Endodermal cell (in vitro differentiated cells): ENCODE measurements around the gene IL12A. TPM values are rescaled to one million over a fixed set of nuclear protein-coding genes. Genes with fewer than 3 reads are reported as not detected.

Source experiments
- DNase-seq: peaks from one replicate; pipeline ENCODE4 v3.0.0-alpha.2; 2017
- H3K27ac ChIP-seq: 2 replicates; pipeline ENCODE4 v1.5.1; 2013; ENCODE audit warnings: mild to moderate bottlenecking, low read depth, low read length, moderate library complexity
- H3K27me3 ChIP-seq: 2 replicates; pipeline ENCODE4 v1.6.1; 2013; ENCODE audit warnings: mild to moderate bottlenecking, low read length, moderate library complexity; ENCODE audit not compliant: insufficient read depth, control insufficient read depth, poor library complexity, severe bottlenecking
- H3K36me3 ChIP-seq: 2 replicates; pipeline ENCODE4 v1.7.0; 2013; ENCODE audit warnings: mild to moderate bottlenecking, low read length, moderate library complexity; ENCODE audit not compliant: control insufficient read depth, insufficient read depth
- H3K4me1 ChIP-seq: one replicate; pipeline ENCODE4 v1.7.0; 2013; ENCODE audit warnings: low read length; ENCODE audit not compliant: control insufficient read depth, insufficient read depth
- H3K4me3 ChIP-seq: 2 replicates; pipeline ENCODE4 v1.5.1; 2013; ENCODE audit warnings: mild to moderate bottlenecking, low read length, moderate library complexity
- H3K9ac ChIP-seq: 2 replicates; pipeline ENCODE4 v1.6.1; 2013; ENCODE audit warnings: mild to moderate bottlenecking, low read length, moderate library complexity; ENCODE audit not compliant: poor library complexity, severe bottlenecking; ENCODE audit errors: extremely low read depth
- H3K9me3 ChIP-seq: 2 replicates; pipeline ENCODE4 v1.6.1; 2013; ENCODE audit warnings: mild to moderate bottlenecking, low read length, moderate library complexity; ENCODE audit not compliant: control insufficient read depth
- H3K27ac Mint-ChIP-seq: 2 replicates; pipeline ENCODE4 v1.8.0; 2020; ENCODE audit warnings: mixed read lengths
- H3K27me3 Mint-ChIP-seq: 2 replicates; pipeline ENCODE4 v1.8.0; 2021; ENCODE audit warnings: mild to moderate bottlenecking, mixed read lengths; ENCODE audit not compliant: insufficient read depth
- H3K36me3 Mint-ChIP-seq: 2 replicates; pipeline ENCODE4 v1.8.0; 2020; ENCODE audit warnings: low read depth, mixed read lengths
- H3K4me1 Mint-ChIP-seq: 2 replicates; pipeline ENCODE4 v1.8.0; 2020; ENCODE audit warnings: mixed read lengths
- H3K4me3 Mint-ChIP-seq: 2 replicates; pipeline ENCODE4 v1.8.0; 2020; ENCODE audit warnings: mild to moderate bottlenecking, moderate library complexity, mixed read lengths
- H3K9me3 Mint-ChIP-seq: 2 replicates; pipeline ENCODE4 v1.8.0; 2020; ENCODE audit warnings: mild to moderate bottlenecking, mixed read lengths
- CTCF ChIP-seq: fragments of 200-600 bp; sonication (generic); conservative IDR thresholded peaks from 2 replicates; pipeline ENCODE4 v1.5.0; 2021; ENCODE audit warnings: antibody characterized with exemption, mild to moderate bottlenecking
- WGBS, 2 experiments: methylation state at CpG; one replicate each; pipeline versions ENCODE4 v1.1.5 to v1.1.7; 2013; ENCODE audit warnings: missing lambda C conversion rate in 2 of 2, mixed read lengths in 1 of 2; ENCODE audit not compliant: insufficient coverage in 1 of 2, insufficient read length in 1 of 2; 5-methylcytosine and 5-hydroxymethylcytosine counted together
- total RNA-seq, 2 donors: library from RNA; stranded (reverse); fragmentation: NEBNext Ultra II Directional in 1 of 2; extraction: Animal tissue kit (Norgen Biotek cat#: 25700) in 1 of 2; gene quantifications; 2 replicates in 1 of 2; 3 replicates in 1 of 2; pipeline ENCODE4 v1.2.1, GENCODE V29; 2021

Gene IL12A
- total RNA-seq, 2 donors from 2014 or later = not detected

GRCh38 chr3:160040181-160040580 lies 51.5 kb downstream of the IL12A start:
- Mint-ChIP-seq H3K27me3 (peaks cover 49% of the 10 kb centered on the region), H3K27ac (no peak overlapping the region)

DNA sequence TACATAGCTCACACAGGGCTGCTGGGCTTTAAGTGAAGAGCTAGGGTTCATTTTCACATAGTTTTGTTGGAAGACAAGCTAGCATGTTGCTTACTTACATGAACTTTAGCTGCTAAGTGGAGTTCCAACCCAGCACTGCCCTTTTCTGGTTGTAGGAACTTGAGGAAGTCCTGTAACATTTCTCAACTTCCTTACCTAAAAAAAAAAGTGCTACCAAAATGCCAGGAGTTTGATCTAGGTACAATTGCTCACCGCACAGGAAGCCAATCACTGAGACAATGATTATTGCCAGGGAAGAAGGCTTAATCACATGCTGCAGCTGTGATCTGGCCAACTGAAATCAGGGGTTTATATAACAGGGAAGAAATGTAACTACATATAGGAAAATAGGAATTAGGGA lies 52.8 kb downstream of the IL12A start:
- H3K27me3 Mint-ChIP-seq = peaks cover 44% of the 10 kb centered on the region
- no peak overlapping the region for H3K4me3 Mint-ChIP-seq
- no peak for TF ChIP-seq CTCF
- peaks cover 3% of the 10 kb centered on the region for H3K4me1 ChIP-seq
- no peak overlapping the region for H3K9ac ChIP-seq
- peaks cover 32% of the 10 kb centered on the region for H3K27me3 ChIP-seq
- H3K27ac Mint-ChIP-seq = no peak overlapping the region
- H3K36me3 ChIP-seq = no peaks in the 10 kb centered on the region
- H3K4me3 ChIP-seq = no peak overlapping the region
- peaks cover 15% of the 10 kb centered on the region for H3K9me3 Mint-ChIP-seq
- no peak overlapping the region for H3K27ac ChIP-seq
- DNase-seq = no peak
- H3K36me3 Mint-ChIP-seq = no peaks in the 10 kb centered on the region
- 94 to 100% methylated on average over 1 of the region's 1 CpG for WGBS, 2 experiments
- peaks cover 8% of the 10 kb centered on the region for H3K9me3 ChIP-seq
- peaks cover 3% of the 10 kb centered on the region for H3K4me1 Mint-ChIP-seq

More at GRCh38 chr3:160040181-160040580, 51.5 kb downstream of the IL12A start:
- WGBS, 2 experiments = 56 to 71% methylated on average over 3 of the region's 3 CpGs
- DNase-seq = no peak
- H3K36me3 ChIP-seq = no peaks in the 10 kb centered on the region
- H3K9me3 Mint-ChIP-seq = peaks cover 15% of the 10 kb centered on the region
- H3K4me1 Mint-ChIP-seq = peaks cover 3% of the 10 kb centered on the region
- H3K4me1 ChIP-seq = peaks cover 3% of the 10 kb centered on the region
- H3K27me3 ChIP-seq = peaks cover 32% of the 10 kb centered on the region
- H3K4me3 ChIP-seq = no peak overlapping the region
- no peak overlapping the region for H3K27ac ChIP-seq
- peaks cover 8% of the 10 kb centered on the region for H3K9me3 ChIP-seq
- H3K36me3 Mint-ChIP-seq = no peaks in the 10 kb centered on the region
- no peak for TF ChIP-seq CTCF
- H3K4me3 Mint-ChIP-seq = no peak overlapping the region
- no peak overlapping the region for H3K9ac ChIP-seq

DNA sequence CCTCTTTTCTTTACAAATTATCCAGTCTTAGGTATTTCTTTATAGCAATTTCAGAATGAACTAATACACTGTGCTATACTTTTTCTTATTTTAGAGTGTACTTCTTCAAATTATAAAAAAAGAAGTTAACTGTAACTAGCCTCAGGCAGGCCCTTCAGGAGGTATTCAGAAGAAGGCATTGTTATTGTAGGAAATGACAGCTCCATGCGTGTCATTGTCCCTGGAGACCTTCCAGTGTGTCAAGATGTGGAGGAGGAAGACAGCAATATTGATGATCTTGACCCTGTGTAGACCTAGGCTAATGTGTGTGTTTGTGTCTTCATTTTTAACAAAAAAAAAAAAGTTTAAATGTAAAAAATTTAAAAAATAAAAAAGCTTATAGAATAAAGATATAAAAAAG lies 55.5 kb downstream of the IL12A start:
- H3K9me3 ChIP-seq = peaks cover 8% of the 10 kb centered on the region
- no peak for TF ChIP-seq CTCF
- peaks cover 15% of the 10 kb centered on the region for H3K9me3 Mint-ChIP-seq
- H3K36me3 ChIP-seq = no peaks in the 10 kb centered on the region
- no peak overlapping the region for H3K27ac ChIP-seq
- no peaks in the 10 kb centered on the region for H3K36me3 Mint-ChIP-seq
- H3K4me1 ChIP-seq = peaks cover 3% of the 10 kb centered on the region
- no peak for DNase-seq
- H3K27me3 Mint-ChIP-seq = peaks cover 21% of the 10 kb centered on the region
- peaks cover 2% of the 10 kb centered on the region for H3K4me1 Mint-ChIP-seq
- peaks cover 18% of the 10 kb centered on the region for H3K27me3 ChIP-seq
- H3K9ac ChIP-seq = no peak overlapping the region
- 67 to 100% methylated on average over 1 of the region's 1 CpG for WGBS, 2 experiments
- H3K4me3 Mint-ChIP-seq = no peak overlapping the region
- no peak overlapping the region for H3K4me3 ChIP-seq
- no peak overlapping the region for H3K27ac Mint-ChIP-seq

Other genes with a start within 250 kb of the IL12A start
- gene SCHIP1, start 149.0 kb upstream of the IL12A start, total RNA-seq = under 1 TPM; 0.64 to 0.84 TPM
- under 1 TPM in 1 of 2 donors, not detected in 1; 0.24 TPM for gene C3orf80, start 236.6 kb downstream of the IL12A start, total RNA-seq